SK-N-SH treated with all-trans-retinoic acid at 6 μM for 48 hours (cell line): ENCODE results near the gene FAM89B.

ENCODE experiments used
- ARNTL ChIP-seq: fragments of 450-650 bp; formaldehyde crosslinking; IDR thresholded peaks from 2 replicates; pipeline ENCODE4 v1.5.0; 2020; ENCODE audit warnings: low read depth, mild to moderate bottlenecking, moderate library complexity, borderline replicate concordance
- GLIS3 ChIP-seq: fragments of 250-450 bp; sonication (Bioruptor Pico); IDR thresholded peaks from 2 replicates; pipeline ENCODE4 v1.5.0; 2020; ENCODE audit warnings: mild to moderate bottlenecking, moderate library complexity
- OSR1 ChIP-seq: fragments of 250-450 bp; sonication (Bioruptor Pico); IDR thresholded peaks from 2 replicates; pipeline ENCODE4 v1.8.0; 2022; ENCODE audit warnings: moderate library complexity, mild to moderate bottlenecking, inconsistent platforms
- ZFP3 ChIP-seq: fragments of 250-450 bp; sonication (Bioruptor Pico); IDR thresholded peaks from 2 replicates; pipeline ENCODE4 v1.5.0; 2020; ENCODE audit warnings: mild to moderate bottlenecking, moderate library complexity

DNA sequence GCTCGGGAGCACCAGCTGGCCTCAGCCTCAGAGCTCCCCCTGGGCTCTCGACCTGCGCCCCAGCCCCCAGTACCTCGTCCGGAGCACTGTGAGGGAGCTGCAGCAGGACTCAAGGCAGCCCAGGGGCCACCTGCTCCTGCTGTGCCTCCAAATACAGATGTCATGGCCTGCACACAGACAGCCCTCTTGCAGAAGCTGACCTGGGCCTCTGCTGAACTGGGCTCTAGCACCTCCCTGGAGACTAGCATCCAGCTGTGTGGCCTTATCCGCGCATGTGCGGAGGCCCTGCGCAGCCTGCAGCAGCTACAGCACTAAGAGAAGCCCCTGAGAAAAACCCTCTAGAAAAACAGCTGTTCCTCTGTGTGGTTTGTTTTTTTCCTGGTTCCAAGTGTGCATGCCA lies 918 bp upstream of the FAM89B start:
- TF ChIP-seq ZFP3 (CRISPR knock-in tag) (no peak), GLIS3 (CRISPR knock-in tag) (no peak), ARNTL (CRISPR knock-in tag) (no peak), OSR1 (no peak)
